ENCODE measurements around the gene ARHGAP30. TPM values are rescaled to one million over a fixed set of nuclear protein-coding genes. Genes with fewer than 3 reads are reported as not detected.

The ARHGAP30 gene
- total RNA-seq, 4 donors from 2014 or later: 6.0 to 46.9 (median 17.6) TPM

GRCh38 chr1:161082996-161083747, 13.5 kb upstream of the ARHGAP30 start:
- TF ChIP-seq CTCF (IDR thresholded peaks at IDR 0.05; ENCODE audit: low read depth): no peak

- no peak for TF ChIP-seq CTCF (IDR thresholded peaks at IDR 0.05; ENCODE audit: low read depth)
These were observed 12.8 kb upstream of the ARHGAP30 start for GRCh38 chr1:161082483-161082882.

GRCh38 chr1:161081519-161081918, 11.8 kb upstream of the ARHGAP30 start:
- TF ChIP-seq CTCF (IDR thresholded peaks at IDR 0.05; ENCODE audit: low read depth): no peak

- no peak for TF ChIP-seq CTCF (IDR thresholded peaks at IDR 0.05; ENCODE audit: low read depth)
These were observed 11.0 kb upstream of the ARHGAP30 start for GRCh38 chr1:161080441-161081405.

GRCh38 chr1:161079436-161080110, 9.9 kb upstream of the ARHGAP30 start:
- TF ChIP-seq CTCF (IDR thresholded peaks at IDR 0.05; ENCODE audit: low read depth): no peak

- no peak for TF ChIP-seq CTCF (IDR thresholded peaks at IDR 0.05; ENCODE audit: low read depth)
These were observed 7.7 kb upstream of the ARHGAP30 start for GRCh38 chr1:161077426-161077825.

Measured in subcutaneous adipose tissue (tissue), 4 donors.